GM21526 (cell line): ENCODE data around the gene PIWIL1.

Experiments used
- ATAC-seq: cut with Tn5 transposase; IDR thresholded peaks from one replicate; pipeline ENCODE4 v1.9.1; 2021; ENCODE audit warnings: moderate library complexity; ENCODE audit not compliant: unreplicated experiment, low FRiP score

The PIWIL1 gene

GRCh38 chr12:130337488-130338303, at the start of gene PIWIL1:
Gene PIWIL1, plus strand, starts transcription at chr12:130337887. Its CDS starts 4,705 bp downstream, at chr12:130342592.
- ATAC-seq, result no peak

- ATAC-seq, result no peak
Observed at GRCh38 chr12:130288206-130288605, 49.5 kb upstream of the PIWIL1 start.

GRCh38 chr12:130288691-130289090, 49.0 kb upstream of the PIWIL1 start:
- no peak for ATAC-seq

- no peak for ATAC-seq
Observed at GRCh38 chr12:130290114-130290513, 47.6 kb upstream of the PIWIL1 start.

GRCh38 chr12:130298322-130299021, 39.2 kb upstream of the PIWIL1 start:
- no peak for ATAC-seq

GRCh38 chr12:130299574-130299973, 38.1 kb upstream of the PIWIL1 start:
- ATAC-seq, result no peak

GRCh38 chr12:130300090-130300489, 37.6 kb upstream of the PIWIL1 start:
- ATAC-seq, result no peak

GRCh38 chr12:130300737-130301535, 36.8 kb upstream of the PIWIL1 start:
- no peak for ATAC-seq

GRCh38 chr12:130301559-130301958, 36.1 kb upstream of the PIWIL1 start:
- ATAC-seq, result no peak

GRCh38 chr12:130303781-130304180, 33.9 kb upstream of the PIWIL1 start:
- no peak for ATAC-seq

GRCh38 chr12:130307859-130308258, 29.8 kb upstream of the PIWIL1 start:
- ATAC-seq, result no peak

- no peak for ATAC-seq
Observed at GRCh38 chr12:130308393-130308792, 29.3 kb upstream of the PIWIL1 start.

GRCh38 chr12:130316251-130316650, 21.4 kb upstream of the PIWIL1 start:
- ATAC-seq, result no peak

GRCh38 chr12:130320536-130320935, 17.2 kb upstream of the PIWIL1 start:
- ATAC-seq, result no peak

- ATAC-seq, result no peak
Observed at GRCh38 chr12:130322263-130322662, 15.4 kb upstream of the PIWIL1 start.

GRCh38 chr12:130330685-130331084, 7.0 kb upstream of the PIWIL1 start:
- no peak for ATAC-seq

- ATAC-seq, result no peak
Observed at GRCh38 chr12:130331146-130331545, 6.5 kb upstream of the PIWIL1 start.

GRCh38 chr12:130333341-130333740, 4.3 kb upstream of the PIWIL1 start:
- no peak for ATAC-seq

- ATAC-seq, result no peak
Observed at GRCh38 chr12:130334399-130334798, 3.3 kb upstream of the PIWIL1 start.

- no peak for ATAC-seq
Observed at GRCh38 chr12:130334937-130335336, 2.8 kb upstream of the PIWIL1 start.
